Keratinocyte (primary cell): ENCODE results near the gene SOCS6. TPM values are rescaled to one million over a fixed set of nuclear protein-coding genes. Genes with fewer than 3 reads are reported as not detected.

Source experiments
- DNase-seq: peaks from one replicate; pipeline ENCODE4 v3.0.0-alpha.2; 2011; ENCODE audit warnings: low read depth, missing footprints, low spot score
- FAIRE-seq: peaks from 2 replicates; lab custom pipeline; 2011; peaks lifted over from hg19 to GRCh38; lab: Jason Lieb, UNC
- H2AFZ ChIP-seq: 2 replicates; pipeline ENCODE4 v1.6.0; 2012; ENCODE audit warnings: low read length, control low read depth, inconsistent platforms; ENCODE audit not compliant: control insufficient read depth
- H3K27ac ChIP-seq: 2 replicates; pipeline ENCODE4 v1.5.1; 2011; ENCODE audit warnings: low read length; ENCODE audit not compliant: control insufficient read depth, insufficient read depth
- H3K27me3 ChIP-seq: 3 replicates; pipeline ENCODE4 v1.6.0; 2011; ENCODE audit warnings: low read length; ENCODE audit not compliant: control insufficient read depth, insufficient read depth; ENCODE audit errors: extremely low read depth
- H3K36me3 ChIP-seq, 2 experiments: 2 replicates in 1 of 2; 3 replicates in 1 of 2; pipeline ENCODE4 v1.5.1; 2011; ENCODE audit warnings: low read length in 2 of 2, mild to moderate bottlenecking in 1 of 2; ENCODE audit not compliant: control insufficient read depth in 2 of 2, insufficient read depth in 2 of 2; ENCODE audit errors: extremely low read depth in 1 of 2
- H3K4me1 ChIP-seq: 3 replicates; pipeline ENCODE4 v1.5.1; 2011; ENCODE audit warnings: low read length; ENCODE audit not compliant: control insufficient read depth, insufficient read depth; ENCODE audit errors: extremely low read depth
- H3K4me2 ChIP-seq: 3 replicates; pipeline ENCODE4 v1.6.0; 2011; ENCODE audit warnings: low read depth, low read length; ENCODE audit not compliant: control insufficient read depth, insufficient read depth; ENCODE audit errors: extremely low read depth
- H3K4me3 ChIP-seq, 3 experiments: fragments of 200-600 bp in 1 of 3; sonication (generic) in 1 of 3; 2 replicates in 2 of 3; 3 replicates in 1 of 3; pipeline ENCODE4 v1.5.1; 2011 to 2016; ENCODE audit warnings: low read length in 3 of 3, mild to moderate bottlenecking in 3 of 3, control low read depth in 2 of 3, inconsistent platforms in 1 of 3, low read depth in 1 of 3, mixed read lengths in 1 of 3, mixed run types in 1 of 3, moderate library complexity in 1 of 3; ENCODE audit not compliant: control insufficient read depth in 2 of 3, insufficient read depth in 2 of 3; ENCODE audit errors: extremely low read depth in 1 of 3
- H3K79me2 ChIP-seq: 2 replicates; pipeline ENCODE4 v1.6.0; 2012; ENCODE audit warnings: low read length; ENCODE audit not compliant: control insufficient read depth, insufficient read depth
- H3K9ac ChIP-seq: 3 replicates; pipeline ENCODE4 v1.6.0; 2011; ENCODE audit warnings: low read length; ENCODE audit not compliant: control insufficient read depth, insufficient read depth; ENCODE audit errors: extremely low read depth
- H3K9me1 ChIP-seq: 3 replicates; pipeline ENCODE4 v1.6.0; 2011; ENCODE audit warnings: low read length; ENCODE audit not compliant: control insufficient read depth, insufficient read depth; ENCODE audit errors: extremely low read depth
- H3K9me3 ChIP-seq: 2 replicates; pipeline ENCODE4 v1.5.1; 2012; ENCODE audit warnings: low read depth, low read length; ENCODE audit not compliant: control insufficient read depth
- H4K20me1 ChIP-seq: 3 replicates; pipeline ENCODE4 v1.6.0; 2011; ENCODE audit warnings: low read length; ENCODE audit not compliant: control insufficient read depth, insufficient read depth; ENCODE audit errors: extremely low read depth
- EZH2 ChIP-seq: IDR thresholded peaks from one replicate; pipeline ENCODE4 v1.6.1; 2012; ENCODE audit warnings: inconsistent platforms, mild to moderate bottlenecking, low read length, moderate library complexity
- dilution Hi-C: fragments of 300-500 bp; cut with MboI; formaldehyde crosslinking; loops from one replicate; pipeline ENCODE4 v1.7.0; 2020; ENCODE audit warnings: low sequenced_read_pairs; ENCODE audit not compliant: extremely low pct_ligation_motif_present
- polyA plus RNA-seq, 5 experiments: library from polyadenylated mRNA; depleted of rRNA in 3 of 5; stranded (reverse) in 3 of 5; stranded (forward) in 1 of 5; unstranded in 1 of 5; fragments of >200 nt; gene quantifications; 1 replicate in 1 of 5; 2 replicates in 3 of 5; 3 replicates in 1 of 5; pipeline versions ENCODE4 v1.2.1 to v1.2.3, GENCODE V29; 2011 to 2012; ENCODE audit warnings: missing spikeins in 2 of 5, low read depth in 1 of 5, low replicate concordance in 1 of 5
- TF ChIP-seq, protein P1 (sequence below), 3 experiments: IDR thresholded peaks in 1 of 3; conservative IDR thresholded peaks in 1 of 3; optimal IDR thresholded peaks in 1 of 3; 2 replicates in 2 of 3; 3 replicates in 1 of 3; pipeline versions ENCODE3 to v1.5.1; 2011; ENCODE audit warnings: low read length in 3 of 3, mild to moderate bottlenecking in 3 of 3, moderate library complexity in 2 of 3, control low read depth in 1 of 3, inconsistent platforms in 1 of 3; ENCODE audit not compliant: insufficient read depth in 2 of 3; ENCODE audit errors: extremely low read depth in 1 of 3

SOCS6 gene
- polyA plus RNA-seq, 1 donor (not counting 4 experiments of a cell fraction or from before 2014, with no cell fraction given): 22.2 TPM

DNA sequence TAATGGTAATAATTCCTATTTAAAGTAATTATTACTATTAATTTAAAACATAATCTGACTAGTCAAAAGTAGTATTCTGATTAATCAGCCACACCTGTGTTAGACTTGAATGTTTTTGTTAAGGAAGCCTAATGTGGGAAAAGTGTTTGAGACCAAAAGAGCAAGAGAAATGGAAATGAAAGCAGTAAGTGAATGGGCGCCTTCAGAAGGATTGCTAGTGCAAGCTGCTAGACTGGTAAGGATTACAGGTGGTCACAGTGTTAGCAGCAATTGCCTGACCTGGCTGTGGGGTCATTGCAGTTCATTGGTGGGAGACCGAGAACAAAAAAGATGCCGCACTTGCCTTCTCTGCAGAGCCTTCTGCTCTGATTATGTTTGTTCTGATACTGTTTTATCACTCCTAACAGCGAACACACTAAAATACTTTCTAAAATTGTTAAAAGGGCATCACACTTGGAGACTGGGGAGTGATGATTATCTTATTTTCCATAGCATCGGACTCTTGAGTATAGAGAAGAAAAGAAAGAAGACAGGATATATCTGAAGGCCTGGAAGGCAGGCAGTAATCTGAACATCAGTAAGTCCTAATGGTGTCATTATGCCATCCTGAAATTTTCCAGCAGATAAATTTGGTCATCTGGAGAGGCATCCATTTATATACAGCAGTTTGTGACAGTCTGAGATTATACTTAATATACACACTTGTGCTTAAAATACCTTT is 5.8 kb downstream of the SOCS6 start:
- H2AFZ ChIP-seq: no peak overlapping the region
- H3K36me3 ChIP-seq: peaks cover 3 to 9% of the 10 kb centered on the region in 2 experiments
- peaks cover 30% of the 10 kb centered on the region for H3K4me1 ChIP-seq
- dilution Hi-C loops: no loop called here
- FAIRE-seq: no peak
- H3K79me2 ChIP-seq: peaks cover 97% of the 10 kb centered on the region
- no peak overlapping the region for H3K27ac ChIP-seq
- H3K27me3 ChIP-seq: no peaks in the 10 kb centered on the region
- peaks cover 2% of the 10 kb centered on the region for H3K9me1 ChIP-seq
- peaks cover 7% of the 10 kb centered on the region for H4K20me1 ChIP-seq
- no peak for DNase-seq
- H3K9me3 ChIP-seq: no peaks in the 10 kb centered on the region
- TF ChIP-seq, protein P1, sequence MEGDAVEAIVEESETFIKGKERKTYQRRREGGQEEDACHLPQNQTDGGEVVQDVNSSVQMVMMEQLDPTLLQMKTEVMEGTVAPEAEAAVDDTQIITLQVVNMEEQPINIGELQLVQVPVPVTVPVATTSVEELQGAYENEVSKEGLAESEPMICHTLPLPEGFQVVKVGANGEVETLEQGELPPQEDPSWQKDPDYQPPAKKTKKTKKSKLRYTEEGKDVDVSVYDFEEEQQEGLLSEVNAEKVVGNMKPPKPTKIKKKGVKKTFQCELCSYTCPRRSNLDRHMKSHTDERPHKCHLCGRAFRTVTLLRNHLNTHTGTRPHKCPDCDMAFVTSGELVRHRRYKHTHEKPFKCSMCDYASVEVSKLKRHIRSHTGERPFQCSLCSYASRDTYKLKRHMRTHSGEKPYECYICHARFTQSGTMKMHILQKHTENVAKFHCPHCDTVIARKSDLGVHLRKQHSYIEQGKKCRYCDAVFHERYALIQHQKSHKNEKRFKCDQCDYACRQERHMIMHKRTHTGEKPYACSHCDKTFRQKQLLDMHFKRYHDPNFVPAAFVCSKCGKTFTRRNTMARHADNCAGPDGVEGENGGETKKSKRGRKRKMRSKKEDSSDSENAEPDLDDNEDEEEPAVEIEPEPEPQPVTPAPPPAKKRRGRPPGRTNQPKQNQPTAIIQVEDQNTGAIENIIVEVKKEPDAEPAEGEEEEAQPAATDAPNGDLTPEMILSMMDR (optimal IDR thresholded peaks at IDR 0.05 in 1 of 3, IDR thresholded peaks at IDR 0.05 in 1 of 3, conservative IDR thresholded peaks at IDR 0.05 in 1 of 3; ENCODE audit: extremely low read depth in 1 of 3, insufficient read depth in 2 of 3, low read length in 3 of 3): no peak
- no peak for TF ChIP-seq EZH2
- no peak overlapping the region for H3K4me2 ChIP-seq
- no peak overlapping the region for H3K4me3 ChIP-seq
- H3K9ac ChIP-seq: no peak overlapping the region

DNA sequence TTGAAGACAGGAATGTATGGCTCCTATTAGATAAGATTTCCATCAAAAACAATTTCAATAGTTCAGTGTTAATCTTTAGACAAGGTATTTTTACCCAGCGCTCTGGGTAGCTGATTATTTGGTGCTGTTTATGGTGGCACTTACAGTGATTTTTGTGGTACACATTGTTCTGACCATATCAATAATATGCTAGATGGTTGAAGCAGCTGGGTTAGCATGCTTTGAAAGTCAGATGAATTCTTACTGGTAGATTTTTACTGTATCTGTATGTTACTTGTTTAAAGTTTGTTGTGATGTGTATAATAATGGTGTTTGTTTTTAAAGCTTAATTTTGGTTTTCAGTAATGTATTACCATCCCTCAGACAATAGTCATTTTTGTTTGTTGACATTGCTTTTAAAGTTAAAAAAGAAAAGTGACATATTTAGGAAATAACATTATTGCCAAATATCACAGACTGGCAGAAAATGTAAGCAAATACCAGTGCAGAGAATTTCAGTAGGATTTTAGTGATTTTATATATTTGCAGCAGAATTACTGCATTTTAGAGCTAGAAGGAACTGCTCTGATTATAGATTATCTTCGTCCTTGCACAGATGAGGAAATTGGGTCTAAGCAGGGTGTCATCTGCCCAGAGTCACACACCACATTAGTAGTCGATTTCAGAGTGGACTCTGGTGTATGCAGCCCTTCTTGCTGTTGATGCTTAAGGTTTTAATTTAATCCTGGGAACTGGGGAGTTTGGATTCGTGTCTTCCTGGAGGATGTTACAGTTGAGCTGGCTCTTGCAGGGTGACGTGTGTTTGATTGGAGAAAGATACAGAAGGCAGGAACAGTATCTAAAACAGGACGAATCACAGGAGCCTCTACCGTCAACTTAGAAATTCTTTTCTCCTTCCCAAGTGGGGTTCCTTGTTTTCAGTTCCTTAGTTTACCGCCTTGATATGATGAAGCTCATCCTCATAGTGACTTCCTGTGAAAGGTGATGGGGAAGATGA is 6.6 kb downstream of the SOCS6 start:
- Histone ChIP-seq H3K9me3 (no peaks in the 10 kb centered on the region), H3K36me3 (peaks cover 3 to 9% of the 10 kb centered on the region in 2 experiments), H3K9ac (no peak overlapping the region), H3K27ac (no peak overlapping the region), H2AFZ (no peak overlapping the region), H3K79me2 (peaks cover 97% of the 10 kb centered on the region), H3K4me2 (no peak overlapping the region), H4K20me1 (peaks cover 7% of the 10 kb centered on the region), H3K27me3 (no peaks in the 10 kb centered on the region), H3K4me3 (no peak overlapping the region), H3K9me1 (peaks cover 2% of the 10 kb centered on the region), H3K4me1 (peaks cover 27% of the 10 kb centered on the region)
- no peak for TF ChIP-seq EZH2
- TF ChIP-seq, protein P1 (optimal IDR thresholded peaks at IDR 0.05 in 1 of 3, IDR thresholded peaks at IDR 0.05 in 1 of 3, conservative IDR thresholded peaks at IDR 0.05 in 1 of 3; ENCODE audit: extremely low read depth in 1 of 3, insufficient read depth in 2 of 3, low read length in 3 of 3): no peak
- dilution Hi-C loops: no loop called here
- DNase-seq (no peak), FAIRE-seq (no peak)
